HG03045 (cell line): ENCODE data around the gene NUP160.
"Not testable (repeated sequence)": the region's sequence is repeated elsewhere in the genome, so short reads cannot be mapped to it uniquely, and the experiment has no call there.

Experiments
- ATAC-seq: cut with Tn5 transposase; IDR thresholded peaks from one replicate; pipeline ENCODE4 v1.9.1; 2021; ENCODE audit warnings: mild to moderate bottlenecking, moderate library complexity; ENCODE audit not compliant: unreplicated experiment

The NUP160 gene

GRCh38 chr11:47791774-47792430, 56.2 kb downstream of the NUP160 start:
- ATAC-seq, result no peak

GRCh38 chr11:47790017-47790416, 58.1 kb downstream of the NUP160 start:
- ATAC-seq, result not testable (repeated sequence)

GRCh38 chr11:47788181-47788580, 60.0 kb downstream of the NUP160 start:
- ATAC-seq, result no peak

GRCh38 chr11:47786373-47786772, 61.8 kb downstream of the NUP160 start:
- no peak for ATAC-seq

- no peak for ATAC-seq
Measured at GRCh38 chr11:47784785-47785381, 63.3 kb downstream of the NUP160 start.

GRCh38 chr11:47783087-47783610, 65.0 kb downstream of the NUP160 start:
- no peak for ATAC-seq

- ATAC-seq, result no peak
Measured at GRCh38 chr11:47778878-47779483, 69.2 kb downstream of the NUP160 start.

GRCh38 chr11:47775240-47775869, 72.8 kb downstream of the NUP160 start:
- no peak for ATAC-seq

GRCh38 chr11:47773882-47774281, 74.3 kb downstream of the NUP160 start:
- no peak for ATAC-seq

GRCh38 chr11:47769556-47769955, 78.6 kb downstream of the NUP160 start:
- not testable (repeated sequence) for ATAC-seq

- no peak for ATAC-seq
Measured at GRCh38 chr11:47768101-47768612, 80.0 kb downstream of the NUP160 start.

GRCh38 chr11:47766509-47767227, 81.5 kb downstream of the NUP160 start:
- peak; percentile 37 for ATAC-seq

GRCh38 chr11:47765086-47765485, 83.1 kb downstream of the NUP160 start:
- no peak for ATAC-seq

GRCh38 chr11:47759291-47759690, 88.9 kb downstream of the NUP160 start:
- not testable (repeated sequence) for ATAC-seq

GRCh38 chr11:47756208-47756607, 91.9 kb downstream of the NUP160 start:
- no peak for ATAC-seq

- ATAC-seq, result no peak
Measured at GRCh38 chr11:47750725-47751124, 97.4 kb downstream of the NUP160 start.

GRCh38 chr11:47742494-47742893, 105.7 kb downstream of the NUP160 start:
- ATAC-seq, result not testable (repeated sequence)

- ATAC-seq, result not testable (repeated sequence)
Measured at GRCh38 chr11:47737817-47738216, 110.3 kb downstream of the NUP160 start.

GRCh38 chr11:47732271-47732670, 115.9 kb downstream of the NUP160 start:
- ATAC-seq, result no peak

GRCh38 chr11:47731475-47731874, 116.7 kb downstream of the NUP160 start:
- ATAC-seq, result no peak
